GM19043 (cell line): ENCODE data around the gene TIA1.
A peak's percentile ranks its signal among the peaks of the same experiment; 100 is the strongest.
"Not testable (repeated sequence)": the region's sequence is repeated elsewhere in the genome, so short reads cannot be mapped to it uniquely, and the experiment has no call there.

ENCODE experiments used
- ATAC-seq: cut with Tn5 transposase; IDR thresholded peaks from one replicate; pipeline ENCODE4 v1.9.1; 2021; ENCODE audit warnings: low read depth; ENCODE audit not compliant: unreplicated experiment

The TIA1 gene

DNA sequence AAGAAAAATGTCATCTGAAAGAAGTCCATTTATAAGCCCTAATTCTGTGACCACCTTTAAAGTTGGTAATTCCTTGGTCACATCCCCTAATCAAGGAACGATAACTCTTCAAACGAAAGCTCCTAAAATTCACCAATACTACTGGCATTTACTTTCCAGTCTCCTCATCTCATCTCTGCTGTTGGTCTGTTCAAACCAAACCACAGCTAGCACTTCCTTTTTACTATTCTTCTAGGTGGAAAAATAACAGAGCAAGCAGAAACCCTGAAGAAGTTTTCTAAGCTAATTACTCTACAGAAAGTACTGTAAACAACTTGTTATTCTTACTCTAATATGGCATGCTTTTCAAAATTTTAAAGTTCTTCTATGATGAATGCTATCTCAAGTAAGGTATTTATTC lies 21.6 kb downstream of the TIA1 start:
- no peak for ATAC-seq

DNA sequence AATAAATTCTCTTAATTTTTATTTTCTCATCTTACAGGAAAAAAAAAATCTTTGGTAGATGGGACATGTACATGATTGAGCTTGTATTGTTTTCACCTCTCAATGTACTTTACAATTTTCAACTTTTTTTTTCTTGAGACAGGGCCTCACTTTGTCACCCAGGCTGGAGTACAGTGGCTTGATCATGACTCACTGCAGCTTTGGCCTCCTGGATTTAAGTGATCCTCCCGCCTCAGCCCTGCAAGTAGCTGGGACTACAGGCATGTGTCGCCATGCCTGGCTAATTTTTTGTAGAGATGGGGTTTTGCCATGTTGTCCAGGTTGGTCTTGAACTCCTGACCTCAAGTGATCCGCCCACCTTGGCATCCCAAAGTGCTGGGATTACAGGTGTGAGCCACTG lies 25.1 kb downstream of the TIA1 start:
- ATAC-seq, result not testable (repeated sequence)

DNA sequence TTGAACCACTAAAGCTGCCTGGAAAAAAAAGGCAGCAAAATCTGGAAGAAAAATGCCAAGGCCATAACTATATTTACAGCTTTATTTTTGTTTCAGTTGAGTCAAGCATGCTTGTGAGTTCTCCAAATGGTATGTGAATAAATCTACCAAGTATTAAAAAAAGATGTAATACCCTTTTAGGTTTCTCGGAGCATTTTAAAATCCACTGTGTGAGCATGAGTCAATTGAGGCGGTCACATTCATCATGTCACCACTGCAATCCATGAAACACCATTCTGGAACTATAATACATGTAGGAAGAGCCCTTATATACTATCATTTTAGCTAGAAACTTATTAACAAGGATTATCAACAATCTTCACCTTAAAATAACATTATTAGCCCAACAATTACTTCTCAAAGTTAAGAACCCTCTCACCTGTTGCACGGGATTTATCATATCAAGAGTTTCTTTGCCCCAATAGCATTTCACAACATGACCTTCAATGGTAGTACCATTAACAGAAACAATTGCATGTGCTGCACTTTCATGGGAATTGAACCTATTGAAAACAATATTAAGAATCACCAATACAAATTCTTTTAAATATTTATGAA lies 33.4 kb downstream of the TIA1 start:
- no peak for ATAC-seq

GRCh38 chr2:70214365-70214764 lies 34.1 kb downstream of the TIA1 start:
- no peak for ATAC-seq

DNA sequence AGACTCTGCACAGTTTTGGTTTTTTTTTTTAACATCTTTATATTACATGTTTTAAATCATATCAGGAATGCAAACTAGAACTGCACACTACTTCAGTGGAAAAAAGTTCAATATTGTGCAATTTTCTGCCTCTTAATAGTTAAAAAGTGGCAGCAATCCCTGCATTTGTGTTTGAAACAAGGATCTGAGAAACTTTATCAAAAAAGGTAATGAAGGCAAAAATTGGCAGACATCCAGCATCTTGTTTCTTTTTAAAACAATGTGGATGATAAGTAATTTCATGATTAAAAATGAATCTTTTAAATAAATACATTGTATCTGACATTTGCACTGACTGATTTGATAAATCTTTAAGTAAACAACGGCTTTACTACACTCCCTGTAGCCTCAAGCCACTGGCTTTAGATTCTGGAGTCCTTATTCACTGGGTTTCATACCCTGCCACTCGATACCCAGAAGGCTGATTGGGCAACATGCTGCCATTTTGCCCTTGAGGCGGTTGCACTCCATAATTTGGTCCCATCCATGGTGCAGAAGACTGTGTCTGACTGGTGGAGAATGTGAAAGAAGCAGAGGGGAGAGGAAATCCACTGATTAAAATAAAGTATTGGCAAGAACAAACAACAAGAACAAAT lies 36.0 kb downstream of the TIA1 start:
- ATAC-seq, result no peak

DNA sequence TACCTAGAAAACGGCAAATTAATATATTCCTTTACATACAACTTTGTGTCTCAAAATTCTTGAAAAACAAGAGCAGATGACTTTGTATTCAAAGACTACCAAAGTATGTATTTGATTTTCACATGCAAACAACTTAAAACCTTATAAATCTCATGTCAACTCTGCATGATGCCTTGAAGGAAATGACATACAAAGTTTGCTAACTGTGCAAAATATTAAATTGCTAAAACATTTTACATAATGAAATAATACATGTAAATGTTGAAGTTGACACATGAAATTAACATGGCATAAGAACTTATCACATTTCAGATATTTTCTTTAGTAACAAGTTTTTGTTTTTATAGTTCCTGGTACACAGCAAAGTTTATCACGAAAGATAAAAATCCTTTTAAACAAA lies 36.8 kb downstream of the TIA1 start:
- ATAC-seq, result no peak

- no peak for ATAC-seq
Observed at GRCh38 chr2:70204452-70204851, 44.0 kb downstream of the TIA1 start.

GRCh38 chr2:70203086-70203485 lies 45.3 kb downstream of the TIA1 start:
- ATAC-seq, result no peak

GRCh38 chr2:70202236-70202806 lies 46.1 kb downstream of the TIA1 start:
- ATAC-seq, result no peak

GRCh38 chr2:70201831-70202230 lies 46.6 kb downstream of the TIA1 start:
- ATAC-seq, result no peak

GRCh38 chr2:70201225-70201768 lies 47.1 kb downstream of the TIA1 start:
- ATAC-seq, result no peak

DNA sequence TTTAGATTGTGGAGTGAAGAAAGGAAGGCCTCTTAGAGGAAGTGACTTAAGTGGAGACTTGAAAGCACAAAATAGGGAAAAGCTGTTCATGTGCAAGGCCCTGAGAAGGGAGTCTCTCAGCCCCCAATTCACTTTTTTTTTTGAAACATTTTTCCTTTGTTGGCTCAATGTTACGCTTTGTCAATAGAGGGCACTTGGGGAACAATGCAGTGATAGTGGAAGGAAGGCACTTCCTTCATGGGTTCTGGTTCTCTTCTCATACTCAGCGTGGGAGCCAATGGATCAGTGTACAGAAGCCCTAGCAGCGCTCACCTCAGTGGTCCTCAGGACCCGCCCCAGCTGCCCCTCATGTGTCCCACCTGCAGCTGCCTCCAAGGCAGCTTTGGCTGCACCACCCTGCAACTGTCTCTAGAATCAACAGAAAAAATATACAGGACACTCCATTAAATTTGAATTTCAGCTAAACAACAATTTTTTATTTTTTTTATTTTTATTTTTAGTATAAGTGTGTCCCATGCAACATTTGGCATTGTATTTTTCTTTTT lies 49.0 kb downstream of the TIA1 start:
- no peak for ATAC-seq

DNA sequence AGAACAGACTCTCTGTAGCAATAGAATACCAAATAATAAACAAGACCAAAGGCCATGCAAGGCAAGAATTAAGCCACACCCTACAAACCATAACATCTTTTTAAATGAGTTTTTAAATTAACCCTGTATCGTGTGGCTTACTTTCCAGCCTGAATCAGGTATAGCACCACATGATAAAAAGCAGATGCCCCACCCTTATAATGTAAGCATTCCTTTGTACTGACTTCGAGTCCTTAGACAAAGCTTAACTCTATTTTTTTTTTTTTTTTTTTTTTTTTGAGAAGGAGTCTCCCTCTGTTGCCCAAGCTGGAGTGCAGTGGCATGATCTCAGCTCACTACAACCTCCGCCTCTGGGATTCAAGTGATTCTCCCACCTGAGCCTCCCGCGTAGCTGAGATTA lies 55.9 kb downstream of the TIA1 start:
- no peak for ATAC-seq

- ATAC-seq, result no peak
Observed at GRCh38 chr2:70191244-70191735, 57.1 kb downstream of the TIA1 start.

DNA sequence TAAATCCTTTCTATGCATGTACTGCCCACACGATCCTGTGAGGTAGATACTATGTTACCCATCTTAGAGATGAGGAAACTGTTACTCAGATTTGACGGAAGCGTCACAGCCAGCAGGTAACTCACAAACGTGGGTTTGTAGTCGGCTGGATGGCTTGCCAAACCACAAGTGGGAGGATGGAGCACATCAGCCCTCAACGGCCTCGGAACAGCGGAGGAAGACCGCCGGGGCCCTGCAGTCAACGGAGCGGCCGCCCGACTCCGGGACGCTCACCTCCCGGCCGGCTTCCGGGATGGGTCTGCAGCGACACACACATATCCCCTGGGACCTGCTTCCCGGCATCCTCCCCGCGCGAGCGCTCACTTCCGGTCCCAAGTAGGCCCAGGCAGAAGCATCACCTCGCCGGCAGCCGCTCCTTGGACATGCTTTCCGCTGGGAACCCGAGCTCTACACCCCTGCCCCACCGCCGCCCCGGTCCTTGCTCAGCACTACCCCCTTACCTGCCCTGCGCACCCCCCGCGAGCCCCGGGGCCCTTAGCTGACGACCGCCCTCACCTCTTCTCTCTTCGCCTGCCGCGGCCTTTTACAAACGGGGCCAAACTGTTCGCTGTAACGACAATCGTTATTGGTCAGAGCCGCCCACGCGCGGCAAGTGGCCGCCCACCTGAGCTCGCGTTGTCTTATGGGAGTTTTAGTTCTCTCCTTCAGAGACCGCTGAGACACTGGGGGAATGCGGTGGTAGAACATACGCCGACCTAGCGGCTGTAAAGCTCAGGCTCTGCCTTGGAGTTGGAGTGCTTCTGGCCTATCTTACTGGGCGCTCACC lies 57.8 kb downstream of the TIA1 start, which contains the start of gene C2orf42:
TSS of gene C2orf42 (minus strand) at position 602 of the 826 bp plus-strand sequence. CDS start 9,034 bp downstream, outside the sequence.
- peak; percentile 82 for ATAC-seq

- ATAC-seq, result no peak
Observed at GRCh38 chr2:70188460-70188859, 60.0 kb downstream of the TIA1 start.

- not testable (repeated sequence) for ATAC-seq
Observed at GRCh38 chr2:70187170-70187569, 61.3 kb downstream of the TIA1 start.

DNA sequence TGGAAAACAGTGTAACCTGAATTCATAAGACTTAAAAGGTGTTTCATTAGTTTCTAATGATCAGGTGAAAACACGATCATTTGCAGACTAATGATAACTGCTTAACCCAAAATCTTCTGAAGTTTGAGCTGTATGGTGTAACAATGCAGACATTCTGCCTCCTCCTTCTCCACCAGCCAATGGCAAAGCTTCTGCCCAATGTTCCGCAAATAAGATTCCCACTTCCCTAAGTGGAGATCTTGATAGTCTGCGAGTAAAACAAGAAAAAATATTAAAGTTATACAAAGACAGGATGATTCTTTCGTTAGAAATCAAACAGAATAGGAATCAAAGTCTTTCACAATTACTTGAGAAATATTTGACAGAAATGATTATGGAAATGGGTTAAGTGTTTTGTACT lies 65.7 kb downstream of the TIA1 start:
- no peak for ATAC-seq

DNA sequence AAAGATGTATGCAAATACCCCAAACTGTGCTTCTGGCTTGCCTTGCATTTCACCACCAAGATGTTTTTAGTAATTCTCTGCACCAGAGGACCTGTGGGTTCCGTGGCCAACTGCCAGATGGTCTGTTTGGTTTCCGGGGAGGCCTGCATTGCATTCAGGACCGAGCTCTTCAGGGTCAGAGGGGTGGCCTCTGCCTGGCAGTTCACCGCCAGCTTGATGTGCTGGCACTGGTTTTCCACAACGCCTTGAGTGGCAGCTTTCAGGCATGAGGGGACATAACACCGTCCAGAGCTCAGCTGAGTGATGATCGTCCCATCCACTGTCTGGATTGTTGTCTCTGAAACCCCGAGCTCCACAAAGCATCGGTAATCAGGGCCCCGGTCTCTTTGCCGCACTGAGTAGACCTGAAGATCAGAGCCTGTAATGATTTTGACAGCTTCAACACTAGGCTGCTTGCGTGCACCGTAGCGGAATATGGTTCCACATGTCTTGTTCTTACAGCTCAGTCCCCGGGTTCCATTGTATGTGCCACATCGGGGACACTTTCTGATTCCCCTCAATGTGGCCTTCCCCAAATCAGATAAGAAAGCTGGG lies 67.0 kb downstream of the TIA1 start:
- ATAC-seq, result no peak

- ATAC-seq, result no peak
Observed at GRCh38 chr2:70173520-70173919, 74.9 kb downstream of the TIA1 start.
